C4-2B (cell line): ENCODE measurements around the gene RWDD4.

Source experiments
- H3K27ac ChIP-seq: fragments of 450-650 bp; 2 replicates; pipeline ENCODE4 v1.5.1; 2017
- CTCF ChIP-seq: fragments of 450-650 bp; conservative IDR thresholded peaks from 2 replicates; pipeline ENCODE4 v1.5.1; 2017; ENCODE audit warnings: mild to moderate bottlenecking
- ZFX ChIP-seq: fragments of 450-650 bp; IDR thresholded peaks from 2 replicates; pipeline ENCODE4 v1.6.1; 2017

Gene RWDD4

GRCh38 chr4:183681119-183681518, 22.1 kb upstream of the RWDD4 start:
- TF ChIP-seq CTCF (no peak), ZFX (no peak)
- H3K27ac ChIP-seq, result no peak overlapping the region

GRCh38 chr4:183675625-183676024, 16.6 kb upstream of the RWDD4 start:
- TF ChIP-seq CTCF (no peak), ZFX (no peak)
- H3K27ac ChIP-seq, result no peak overlapping the region

GRCh38 chr4:183674153-183674552, 15.2 kb upstream of the RWDD4 start:
- no peak overlapping the region for H3K27ac ChIP-seq
- TF ChIP-seq CTCF (no peak), ZFX (no peak)

- peak overlapping the region; percentile 12 for H3K27ac ChIP-seq
- TF ChIP-seq ZFX (no peak), CTCF (no peak)
Measured at GRCh38 chr4:183670960-183671555, 12.1 kb upstream of the RWDD4 start.

- TF ChIP-seq CTCF, result no peak
- TF ChIP-seq ZFX, result no peak
- no peak overlapping the region for H3K27ac ChIP-seq
Measured at GRCh38 chr4:183670251-183670650, 11.3 kb upstream of the RWDD4 start.

GRCh38 chr4:183666088-183666487, 7.1 kb upstream of the RWDD4 start:
- no peak overlapping the region for H3K27ac ChIP-seq
- TF ChIP-seq ZFX (no peak), CTCF (no peak)

- TF ChIP-seq CTCF, result no peak
- TF ChIP-seq ZFX, result no peak
- H3K27ac ChIP-seq, result peak overlapping the region; percentile 93
Measured at GRCh38 chr4:183659872-183660242, 872 bp upstream of the RWDD4 start.
